ENCODE measurements around the gene HORMAD2. TPM values are rescaled to one million over a fixed set of nuclear protein-coding genes. Genes with fewer than 3 reads are reported as not detected.
"Not testable (repeated sequence)": the region's sequence is repeated elsewhere in the genome, so short reads cannot be mapped to it uniquely, and the experiment has no call there.

HORMAD2 gene
- total RNA-seq, 4 donors from 2014 or later, result not detected

GRCh38 chr22:30054067-30054763 is 26.0 kb upstream of the HORMAD2 start:
- DNase-seq, result no peak
- Histone ChIP-seq H3K9me3 (no peaks in the 10 kb centered on the region), H3K4me3 (no peak overlapping the region), H3K36me3 (no peaks in the 10 kb centered on the region), H3K27ac (no peak overlapping the region), H3K4me1 (no peaks in the 10 kb centered on the region), H3K27me3 (no peaks in the 10 kb centered on the region)
- in situ Hi-C loops (cut with MboI; ENCODE audit: low sequenced_read_pairs in 4 of 4), result no loop called here
- TF ChIP-seq, protein P1, sequence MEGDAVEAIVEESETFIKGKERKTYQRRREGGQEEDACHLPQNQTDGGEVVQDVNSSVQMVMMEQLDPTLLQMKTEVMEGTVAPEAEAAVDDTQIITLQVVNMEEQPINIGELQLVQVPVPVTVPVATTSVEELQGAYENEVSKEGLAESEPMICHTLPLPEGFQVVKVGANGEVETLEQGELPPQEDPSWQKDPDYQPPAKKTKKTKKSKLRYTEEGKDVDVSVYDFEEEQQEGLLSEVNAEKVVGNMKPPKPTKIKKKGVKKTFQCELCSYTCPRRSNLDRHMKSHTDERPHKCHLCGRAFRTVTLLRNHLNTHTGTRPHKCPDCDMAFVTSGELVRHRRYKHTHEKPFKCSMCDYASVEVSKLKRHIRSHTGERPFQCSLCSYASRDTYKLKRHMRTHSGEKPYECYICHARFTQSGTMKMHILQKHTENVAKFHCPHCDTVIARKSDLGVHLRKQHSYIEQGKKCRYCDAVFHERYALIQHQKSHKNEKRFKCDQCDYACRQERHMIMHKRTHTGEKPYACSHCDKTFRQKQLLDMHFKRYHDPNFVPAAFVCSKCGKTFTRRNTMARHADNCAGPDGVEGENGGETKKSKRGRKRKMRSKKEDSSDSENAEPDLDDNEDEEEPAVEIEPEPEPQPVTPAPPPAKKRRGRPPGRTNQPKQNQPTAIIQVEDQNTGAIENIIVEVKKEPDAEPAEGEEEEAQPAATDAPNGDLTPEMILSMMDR (IDR thresholded peaks at IDR 0.05 in 4 of 5, conservative IDR thresholded peaks at IDR 0.05 in 1 of 5), result no peak
- TF ChIP-seq POLR2A (IDR thresholded peaks at IDR 0.05), result no peak
- no peak for ATAC-seq
- intact Hi-C loops (cut with DNase I; ENCODE audit: low total_unique reads), result no loop called here

DNA sequence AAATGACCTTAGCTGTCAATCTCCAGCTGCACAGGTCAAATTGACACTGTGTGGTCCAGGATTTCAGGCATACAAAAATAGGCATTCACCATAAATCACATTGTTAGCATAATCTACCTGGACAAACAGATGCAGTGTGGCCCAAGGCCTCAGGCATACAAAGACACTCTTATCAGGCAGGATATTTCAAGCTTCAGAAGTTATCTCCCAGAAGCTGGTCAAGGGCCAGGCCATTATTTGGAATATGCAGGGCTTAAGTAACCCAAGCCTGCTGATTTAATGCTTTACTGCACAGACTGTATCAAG is 25.5 kb upstream of the HORMAD2 start:
- in situ Hi-C loops (cut with MboI; ENCODE audit: low sequenced_read_pairs in 4 of 4) (no loop called here), intact Hi-C loops (cut with DNase I; ENCODE audit: low total_unique reads) (no loop called here)
- no peak for TF ChIP-seq POLR2A (IDR thresholded peaks at IDR 0.05)
- TF ChIP-seq, protein P1 (IDR thresholded peaks at IDR 0.05 in 4 of 5, conservative IDR thresholded peaks at IDR 0.05 in 1 of 5), result no peak
- H3K36me3 ChIP-seq, result no peaks in the 10 kb centered on the region
- DNase-seq, result no peak
- ATAC-seq, result no peak
- H3K27ac ChIP-seq, result no peak overlapping the region
- H3K4me3 ChIP-seq, result no peak overlapping the region
- no peaks in the 10 kb centered on the region for H3K4me1 ChIP-seq
- no peaks in the 10 kb centered on the region for H3K9me3 ChIP-seq
- H3K27me3 ChIP-seq, result no peaks in the 10 kb centered on the region

DNA sequence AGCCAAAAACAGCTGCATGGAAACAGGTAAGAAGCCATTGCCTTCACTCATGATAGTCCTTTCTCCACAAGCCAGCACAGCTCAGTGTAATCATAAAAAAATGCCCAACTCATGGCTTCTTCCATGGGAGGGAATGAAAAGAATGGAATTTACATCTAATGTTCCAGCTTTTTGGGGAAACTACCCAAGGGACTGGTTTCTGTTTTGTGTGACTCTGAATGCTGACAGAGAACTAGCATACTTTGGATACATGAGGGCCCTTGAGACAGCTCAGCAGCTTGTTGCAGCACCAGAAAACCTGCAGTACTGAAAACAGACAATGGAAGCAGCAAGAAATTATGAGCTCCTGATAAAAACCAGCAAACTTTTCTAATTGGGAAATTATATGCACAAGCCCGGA is 24.2 kb upstream of the HORMAD2 start:
- no peak for ATAC-seq
- H3K4me1 ChIP-seq, result no peaks in the 10 kb centered on the region
- intact Hi-C loops (cut with DNase I; ENCODE audit: low total_unique reads), result no loop called here
- H3K4me3 ChIP-seq, result no peak overlapping the region
- no peak for DNase-seq
- no peak for TF ChIP-seq POLR2A (IDR thresholded peaks at IDR 0.05)
- TF ChIP-seq, protein P1 (IDR thresholded peaks at IDR 0.05 in 4 of 5, conservative IDR thresholded peaks at IDR 0.05 in 1 of 5), result no peak
- no peak overlapping the region for H3K27ac ChIP-seq
- in situ Hi-C loops (cut with MboI; ENCODE audit: low sequenced_read_pairs in 4 of 4), result no loop called here
- H3K36me3 ChIP-seq, result no peaks in the 10 kb centered on the region
- no peaks in the 10 kb centered on the region for H3K9me3 ChIP-seq
- no peaks in the 10 kb centered on the region for H3K27me3 ChIP-seq

GRCh38 chr22:30057375-30057774 is 22.9 kb upstream of the HORMAD2 start:
- no peak overlapping the region for H3K27ac ChIP-seq
- ATAC-seq (no peak), DNase-seq (no peak)
- intact Hi-C loops (cut with DNase I; ENCODE audit: low total_unique reads) (no loop called here), in situ Hi-C loops (cut with MboI; ENCODE audit: low sequenced_read_pairs in 4 of 4) (no loop called here)
- TF ChIP-seq POLR2A (IDR thresholded peaks at IDR 0.05), result no peak
- TF ChIP-seq, protein P1 (IDR thresholded peaks at IDR 0.05 in 4 of 5, conservative IDR thresholded peaks at IDR 0.05 in 1 of 5), result no peak
- no peaks in the 10 kb centered on the region for H3K4me1 ChIP-seq
- H3K9me3 ChIP-seq, result no peaks in the 10 kb centered on the region
- H3K4me3 ChIP-seq, result no peak overlapping the region
- no peaks in the 10 kb centered on the region for H3K36me3 ChIP-seq
- no peaks in the 10 kb centered on the region for H3K27me3 ChIP-seq

GRCh38 chr22:30059346-30060020 is 20.8 kb upstream of the HORMAD2 start:
- intact Hi-C loops (cut with DNase I; ENCODE audit: low total_unique reads); H3K4me1 ChIP-seq; DNase-seq; H3K27ac ChIP-seq; ATAC-seq; H3K9me3 ChIP-seq; H3K36me3 ChIP-seq; H3K4me3 ChIP-seq; in situ Hi-C loops (cut with MboI; ENCODE audit: low sequenced_read_pairs in 4 of 4); H3K27me3 ChIP-seq: not testable (repeated sequence)

DNA sequence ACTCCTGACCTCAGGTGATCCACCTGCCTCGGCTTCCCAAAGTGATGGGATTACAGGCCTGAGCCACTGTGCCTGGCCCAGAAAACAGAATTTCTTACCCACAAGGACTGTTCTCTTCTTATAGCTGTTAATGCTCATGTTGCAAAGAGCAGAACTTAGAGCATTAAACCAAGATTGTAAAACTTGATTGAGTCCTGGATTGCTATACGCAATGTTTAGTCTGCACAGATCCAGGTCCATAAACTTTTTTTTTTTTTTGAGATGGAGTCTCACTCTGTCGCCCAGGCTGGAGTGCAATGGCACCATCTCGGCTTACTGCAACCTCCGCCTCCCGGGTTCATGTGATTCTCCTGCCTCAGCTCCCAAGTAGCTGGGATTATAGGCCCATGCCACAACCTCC is 19.2 kb upstream of the HORMAD2 start:
- H3K9me3 ChIP-seq; DNase-seq; H3K36me3 ChIP-seq; H3K27ac ChIP-seq; intact Hi-C loops (cut with DNase I; ENCODE audit: low total_unique reads); H3K27me3 ChIP-seq; in situ Hi-C loops (cut with MboI; ENCODE audit: low sequenced_read_pairs in 4 of 4); ATAC-seq; H3K4me1 ChIP-seq; H3K4me3 ChIP-seq: not testable (repeated sequence)

All from gastrocnemius medialis (tissue), 4 donors.